Thyroid gland (tissue), 4 donors: ENCODE results near the gene TSSK6.

ENCODE experiments used
- CTCF ChIP-seq, 6 experiments: fragments of 200-600 bp in 3 of 6; fragments of 450-650 bp in 3 of 6; sonication (generic) in 3 of 6; IDR thresholded peaks; one replicate each; pipeline ENCODE4 v1.5.1; 2016 to 2019; ENCODE audit warnings: antibody characterized with exemption in 6 of 6, mild to moderate bottlenecking in 2 of 6, inconsistent platforms in 1 of 6, moderate library complexity in 1 of 6
- POLR2A ChIP-seq, 2 donors: fragments of 450-650 bp; IDR thresholded peaks; one replicate each; pipeline ENCODE4 v1.6.1; 2017; ENCODE audit warnings: antibody characterized with exemption in 2 of 2, mild to moderate bottlenecking in 2 of 2, moderate library complexity in 1 of 2

GRCh38 chr19:19465436-19466070, 49.8 kb downstream of the TSSK6 start:
- TF ChIP-seq POLR2A (IDR thresholded peaks at IDR 0.05) (no peak), CTCF (IDR thresholded peaks at IDR 0.05) (no peak)
